ENCODE results near the gene ZRANB3.

- TF ChIP-seq, protein P1, sequence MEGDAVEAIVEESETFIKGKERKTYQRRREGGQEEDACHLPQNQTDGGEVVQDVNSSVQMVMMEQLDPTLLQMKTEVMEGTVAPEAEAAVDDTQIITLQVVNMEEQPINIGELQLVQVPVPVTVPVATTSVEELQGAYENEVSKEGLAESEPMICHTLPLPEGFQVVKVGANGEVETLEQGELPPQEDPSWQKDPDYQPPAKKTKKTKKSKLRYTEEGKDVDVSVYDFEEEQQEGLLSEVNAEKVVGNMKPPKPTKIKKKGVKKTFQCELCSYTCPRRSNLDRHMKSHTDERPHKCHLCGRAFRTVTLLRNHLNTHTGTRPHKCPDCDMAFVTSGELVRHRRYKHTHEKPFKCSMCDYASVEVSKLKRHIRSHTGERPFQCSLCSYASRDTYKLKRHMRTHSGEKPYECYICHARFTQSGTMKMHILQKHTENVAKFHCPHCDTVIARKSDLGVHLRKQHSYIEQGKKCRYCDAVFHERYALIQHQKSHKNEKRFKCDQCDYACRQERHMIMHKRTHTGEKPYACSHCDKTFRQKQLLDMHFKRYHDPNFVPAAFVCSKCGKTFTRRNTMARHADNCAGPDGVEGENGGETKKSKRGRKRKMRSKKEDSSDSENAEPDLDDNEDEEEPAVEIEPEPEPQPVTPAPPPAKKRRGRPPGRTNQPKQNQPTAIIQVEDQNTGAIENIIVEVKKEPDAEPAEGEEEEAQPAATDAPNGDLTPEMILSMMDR (IDR thresholded peaks at IDR 0.05): no peak
- TF ChIP-seq POLR2A (IDR thresholded peaks at IDR 0.05): no peak
Observed at GRCh38 chr2:135164431-135164830, 366.6 kb downstream of the ZRANB3 start.

Measured in heart left ventricle (tissue), 13 donors.